Neuronal stem cell (in vitro differentiated cells): Measurements from ENCODE around the gene CUL4B.
"Not testable (repeated sequence)": the region's sequence is repeated elsewhere in the genome, so short reads cannot be mapped to it uniquely, and the experiment has no call there.

Source experiments
- DNase-seq: peaks from one replicate; pipeline ENCODE4 v3.0.0-alpha.2; 2013; ENCODE audit warnings: low spot score
- H2AFZ ChIP-seq: one replicate; pipeline ENCODE4 v1.6.1; 2013; ENCODE audit warnings: mild to moderate bottlenecking, low read length, inconsistent platforms
- H2AK5ac ChIP-seq: 2 replicates; pipeline ENCODE4 v1.6.1; 2013; ENCODE audit warnings: low read depth, mild to moderate bottlenecking, inconsistent platforms, low read length, moderate library complexity, mixed read lengths
- H2BK120ac ChIP-seq: 2 replicates; pipeline ENCODE4 v1.6.1; 2013; ENCODE audit warnings: low read depth, mild to moderate bottlenecking, inconsistent platforms, low read length, moderate library complexity, mixed read lengths
- H2BK12ac ChIP-seq: one replicate; pipeline ENCODE4 v1.6.1; 2013; ENCODE audit warnings: low read length, inconsistent platforms
- H2BK15ac ChIP-seq: 2 replicates; pipeline ENCODE4 v1.6.1; 2013; ENCODE audit warnings: mild to moderate bottlenecking, low read length, inconsistent platforms, mixed read lengths
- H2BK5ac ChIP-seq: one replicate; pipeline ENCODE4 v1.6.1; 2013; ENCODE audit warnings: inconsistent platforms, mild to moderate bottlenecking, low read length, moderate library complexity
- H3K14ac ChIP-seq: one replicate; pipeline ENCODE4 v1.6.1; 2013; ENCODE audit warnings: low read length, inconsistent platforms
- H3K18ac ChIP-seq: 2 replicates; pipeline ENCODE4 v1.6.1; 2013; ENCODE audit warnings: low read length, inconsistent platforms
- H3K23ac ChIP-seq: 2 replicates; pipeline ENCODE4 v1.6.1; 2013; ENCODE audit warnings: low read depth, mild to moderate bottlenecking, mixed read lengths, low read length, inconsistent platforms; ENCODE audit not compliant: poor library complexity
- H3K27ac ChIP-seq: replicated peaks from 3 replicates; pipeline ENCODE4 v1.5.1; 2013; ENCODE audit warnings: low read length, inconsistent platforms
- H3K27me3 ChIP-seq, 3 experiments: 2 replicates each; pipeline ENCODE4 v1.6.1; 2013; ENCODE audit warnings: low read length in 3 of 3, mild to moderate bottlenecking in 2 of 3, inconsistent platforms in 1 of 3, low read depth in 1 of 3, mixed read lengths in 1 of 3, moderate library complexity in 1 of 3; ENCODE audit not compliant: control insufficient read depth in 3 of 3, insufficient read depth in 3 of 3
- H3K36me3 ChIP-seq, 2 donors: replicated peaks in 1 of 2; 2 replicates each; pipeline ENCODE4 v1.6.1; 2013; ENCODE audit warnings: low read length in 2 of 2; ENCODE audit not compliant: control insufficient read depth in 2 of 2, insufficient read depth in 2 of 2
- H3K4ac ChIP-seq: 2 replicates; pipeline ENCODE4 v1.6.1; 2013; ENCODE audit warnings: inconsistent platforms, mild to moderate bottlenecking, low read length, moderate library complexity
- H3K4me1 ChIP-seq, 2 donors: 1 replicate in 1 of 2; 2 replicates in 1 of 2; pipeline ENCODE4 v1.6.1; 2013; ENCODE audit warnings: low read length in 2 of 2, low read depth in 1 of 2; ENCODE audit not compliant: control insufficient read depth in 2 of 2, insufficient read depth in 1 of 2
- H3K4me2 ChIP-seq: one replicate; pipeline ENCODE4 v1.6.1; 2013; ENCODE audit warnings: mild to moderate bottlenecking, low read length, inconsistent platforms; ENCODE audit not compliant: insufficient read depth, poor library complexity, severe bottlenecking
- H3K4me3 ChIP-seq, 2 donors: 2 replicates each; pipeline ENCODE4 v1.5.1; 2013; ENCODE audit warnings: low read length in 2 of 2, mild to moderate bottlenecking in 2 of 2, inconsistent platforms in 1 of 2, moderate library complexity in 1 of 2
- H3K79me1 ChIP-seq: one replicate; pipeline ENCODE4 v1.6.1; 2013; ENCODE audit warnings: low read depth, mild to moderate bottlenecking, inconsistent platforms, low read length, moderate library complexity
- H3K9ac ChIP-seq: one replicate; pipeline ENCODE4 v1.6.1; 2013; ENCODE audit warnings: mild to moderate bottlenecking, low read depth, low read length, inconsistent platforms; ENCODE audit not compliant: poor library complexity
- H3K9me3 ChIP-seq, 2 donors: replicated peaks in 1 of 2; 2 replicates each; pipeline versions ENCODE3 to v1.6.1; 2013; ENCODE audit warnings: low read length in 2 of 2, mild to moderate bottlenecking in 2 of 2, inconsistent platforms in 1 of 2, low read depth in 1 of 2, mixed read lengths in 1 of 2, moderate library complexity in 1 of 2; ENCODE audit not compliant: control insufficient read depth in 2 of 2, insufficient read depth in 1 of 2
- H4K8ac ChIP-seq: one replicate; pipeline ENCODE4 v1.6.1; 2013; ENCODE audit warnings: low read depth, mild to moderate bottlenecking, inconsistent platforms, low read length, moderate library complexity
- H4K91ac ChIP-seq: one replicate; pipeline ENCODE4 v1.6.1; 2013; ENCODE audit warnings: low read length, low read depth, mild to moderate bottlenecking, inconsistent platforms; ENCODE audit not compliant: poor library complexity
- whole genome bisulfite sequencing, 2 donors: extraction: QIAGEN DNeasy Blood & Tissue Kit; methylation state at CpG; one replicate each; pipeline ENCODE4 v1.1.7; 2013; ENCODE audit warnings: missing lambda C conversion rate in 2 of 2, mixed read lengths in 1 of 2; ENCODE audit not compliant: insufficient read length in 2 of 2, insufficient replicate concordance in 1 of 2; ENCODE audit errors: extremely low coverage in 2 of 2; 5-methylcytosine and 5-hydroxymethylcytosine counted together

CUL4B gene

GRCh38 chrX:120575379-120576114 lies 14.8 kb upstream of the CUL4B start:
- Histone ChIP-seq H3K79me1 (no peaks in the 10 kb centered on the region), H2BK12ac (no peak overlapping the region), H3K27me3 (no peaks in the 10 kb centered on the region), H4K91ac (no peak overlapping the region), H3K36me3 (no peaks in the 10 kb centered on the region), H2AK5ac (no peak overlapping the region), H3K4me2 (no peak overlapping the region), H3K27ac (no peak overlapping the region), H2BK15ac (no peak overlapping the region), H4K8ac (no peak overlapping the region), H3K14ac (no peak overlapping the region), H3K4me1 (no peaks in the 10 kb centered on the region), H3K4ac (no peak overlapping the region), H3K9me3 (no peaks in the 10 kb centered on the region), H2BK120ac (no peak overlapping the region), H2BK5ac (no peak overlapping the region), H3K4me3 (no peak overlapping the region), H3K18ac (no peak overlapping the region), H2AFZ (peak overlapping the region; percentile 29), H3K9ac (no peak overlapping the region), H3K23ac (no peak overlapping the region)
- DNase-seq = no peak
- no CpG with 5 or more reads among the region's 18 CpGs for WGBS, 2 donors

GRCh38 chrX:120573806-120574205 lies 13.0 kb upstream of the CUL4B start:
- not testable (repeated sequence) for H3K4me3 ChIP-seq, H2BK5ac ChIP-seq, H2BK12ac ChIP-seq, DNase-seq, H3K27me3 ChIP-seq, H3K36me3 ChIP-seq, H4K8ac ChIP-seq, H2AK5ac ChIP-seq, H2BK15ac ChIP-seq, H3K9me3 ChIP-seq, H3K79me1 ChIP-seq, H2AFZ ChIP-seq, H3K9ac ChIP-seq, H3K14ac ChIP-seq, H4K91ac ChIP-seq, H3K4ac ChIP-seq, H3K23ac ChIP-seq, H2BK120ac ChIP-seq, H3K27ac ChIP-seq, H3K18ac ChIP-seq, H3K4me2 ChIP-seq, H3K4me1 ChIP-seq
- WGBS, 2 donors = no CpG with 5 or more reads among the region's 13 CpGs

GRCh38 chrX:120570011-120570600 lies 9.3 kb upstream of the CUL4B start:
- WGBS, 2 donors = no CpG with 5 or more reads among the region's 3 CpGs
- no peak overlapping the region for H2AK5ac ChIP-seq
- H3K27me3 ChIP-seq = no peaks in the 10 kb centered on the region
- no peak overlapping the region for H3K27ac ChIP-seq
- no peak overlapping the region for H4K91ac ChIP-seq
- no peak overlapping the region for H2BK12ac ChIP-seq
- H3K4me3 ChIP-seq = no peak overlapping the region
- no peak overlapping the region for H3K9ac ChIP-seq
- no peak overlapping the region for H3K4ac ChIP-seq
- H2BK5ac ChIP-seq = no peak overlapping the region
- no peaks in the 10 kb centered on the region for H3K4me1 ChIP-seq
- H3K9me3 ChIP-seq = no peaks in the 10 kb centered on the region
- H3K36me3 ChIP-seq = no peaks in the 10 kb centered on the region
- H4K8ac ChIP-seq = no peak overlapping the region
- H2AFZ ChIP-seq = no peak overlapping the region
- H3K4me2 ChIP-seq = no peak overlapping the region
- H3K79me1 ChIP-seq = no peaks in the 10 kb centered on the region
- no peak for DNase-seq
- no peak overlapping the region for H2BK120ac ChIP-seq
- H3K18ac ChIP-seq = no peak overlapping the region
- no peak overlapping the region for H2BK15ac ChIP-seq
- H3K14ac ChIP-seq = no peak overlapping the region
- no peak overlapping the region for H3K23ac ChIP-seq

GRCh38 chrX:120568609-120569008 lies 7.8 kb upstream of the CUL4B start:
- no peak overlapping the region for H3K4me3 ChIP-seq
- no peak overlapping the region for H3K4ac ChIP-seq
- no peaks in the 10 kb centered on the region for H3K4me1 ChIP-seq
- no peaks in the 10 kb centered on the region for H3K9me3 ChIP-seq
- H3K23ac ChIP-seq = no peak overlapping the region
- H3K27me3 ChIP-seq = no peaks in the 10 kb centered on the region
- no peaks in the 10 kb centered on the region for H3K36me3 ChIP-seq
- H3K4me2 ChIP-seq = no peak overlapping the region
- H2BK15ac ChIP-seq = no peak overlapping the region
- H3K14ac ChIP-seq = no peak overlapping the region
- H2AK5ac ChIP-seq = no peak overlapping the region
- whole genome bisulfite sequencing, 2 donors = no CpG with 5 or more reads among the region's 3 CpGs
- H2BK12ac ChIP-seq = no peak overlapping the region
- no peak overlapping the region for H2AFZ ChIP-seq
- no peak overlapping the region for H3K9ac ChIP-seq
- no peak overlapping the region for H2BK5ac ChIP-seq
- no peak overlapping the region for H3K18ac ChIP-seq
- DNase-seq = no peak
- no peak overlapping the region for H4K91ac ChIP-seq
- no peak overlapping the region for H4K8ac ChIP-seq
- no peak overlapping the region for H2BK120ac ChIP-seq
- H3K27ac ChIP-seq = no peak overlapping the region
- H3K79me1 ChIP-seq = no peaks in the 10 kb centered on the region
